Keratinocyte (primary cell): Measurements from ENCODE around the gene MESP2. TPM values are rescaled to one million over a fixed set of nuclear protein-coding genes. Genes with fewer than 3 reads are reported as not detected.
"Not testable (repeated sequence)": the region's sequence is repeated elsewhere in the genome, so short reads cannot be mapped to it uniquely, and the experiment has no call there.

Source experiments
- DNase-seq: peaks from one replicate; pipeline ENCODE4 v3.0.0-alpha.2; 2011; ENCODE audit warnings: low read depth, missing footprints, low spot score
- FAIRE-seq: peaks from 2 replicates; lab custom pipeline; 2011; peaks lifted over from hg19 to GRCh38; lab: Jason Lieb, UNC
- H2AFZ ChIP-seq: 2 replicates; pipeline ENCODE4 v1.6.0; 2012; ENCODE audit warnings: low read length, control low read depth, inconsistent platforms; ENCODE audit not compliant: control insufficient read depth
- H3K27ac ChIP-seq: 2 replicates; pipeline ENCODE4 v1.5.1; 2011; ENCODE audit warnings: low read length; ENCODE audit not compliant: control insufficient read depth, insufficient read depth
- H3K27me3 ChIP-seq: 3 replicates; pipeline ENCODE4 v1.6.0; 2011; ENCODE audit warnings: low read length; ENCODE audit not compliant: control insufficient read depth, insufficient read depth; ENCODE audit errors: extremely low read depth
- H3K36me3 ChIP-seq, 2 experiments: 2 replicates in 1 of 2; 3 replicates in 1 of 2; pipeline ENCODE4 v1.5.1; 2011; ENCODE audit warnings: low read length in 2 of 2, mild to moderate bottlenecking in 1 of 2; ENCODE audit not compliant: control insufficient read depth in 2 of 2, insufficient read depth in 2 of 2; ENCODE audit errors: extremely low read depth in 1 of 2
- H3K4me1 ChIP-seq: 3 replicates; pipeline ENCODE4 v1.5.1; 2011; ENCODE audit warnings: low read length; ENCODE audit not compliant: control insufficient read depth, insufficient read depth; ENCODE audit errors: extremely low read depth
- H3K4me2 ChIP-seq: 3 replicates; pipeline ENCODE4 v1.6.0; 2011; ENCODE audit warnings: low read depth, low read length; ENCODE audit not compliant: control insufficient read depth, insufficient read depth; ENCODE audit errors: extremely low read depth
- H3K4me3 ChIP-seq, 3 experiments: fragments of 200-600 bp in 1 of 3; sonication (generic) in 1 of 3; 2 replicates in 2 of 3; 3 replicates in 1 of 3; pipeline ENCODE4 v1.5.1; 2011 to 2016; ENCODE audit warnings: low read length in 3 of 3, mild to moderate bottlenecking in 3 of 3, control low read depth in 2 of 3, inconsistent platforms in 1 of 3, low read depth in 1 of 3, mixed read lengths in 1 of 3, mixed run types in 1 of 3, moderate library complexity in 1 of 3; ENCODE audit not compliant: control insufficient read depth in 2 of 3, insufficient read depth in 2 of 3; ENCODE audit errors: extremely low read depth in 1 of 3
- H3K79me2 ChIP-seq: 2 replicates; pipeline ENCODE4 v1.6.0; 2012; ENCODE audit warnings: low read length; ENCODE audit not compliant: control insufficient read depth, insufficient read depth
- H3K9ac ChIP-seq: 3 replicates; pipeline ENCODE4 v1.6.0; 2011; ENCODE audit warnings: low read length; ENCODE audit not compliant: control insufficient read depth, insufficient read depth; ENCODE audit errors: extremely low read depth
- H3K9me1 ChIP-seq: 3 replicates; pipeline ENCODE4 v1.6.0; 2011; ENCODE audit warnings: low read length; ENCODE audit not compliant: control insufficient read depth, insufficient read depth; ENCODE audit errors: extremely low read depth
- H3K9me3 ChIP-seq: 2 replicates; pipeline ENCODE4 v1.5.1; 2012; ENCODE audit warnings: low read depth, low read length; ENCODE audit not compliant: control insufficient read depth
- H4K20me1 ChIP-seq: 3 replicates; pipeline ENCODE4 v1.6.0; 2011; ENCODE audit warnings: low read length; ENCODE audit not compliant: control insufficient read depth, insufficient read depth; ENCODE audit errors: extremely low read depth
- EZH2 ChIP-seq: IDR thresholded peaks from one replicate; pipeline ENCODE4 v1.6.1; 2012; ENCODE audit warnings: inconsistent platforms, mild to moderate bottlenecking, low read length, moderate library complexity
- dilution Hi-C: fragments of 300-500 bp; cut with MboI; formaldehyde crosslinking; loops from one replicate; pipeline ENCODE4 v1.7.0; 2020; ENCODE audit warnings: low sequenced_read_pairs; ENCODE audit not compliant: extremely low pct_ligation_motif_present
- polyA plus RNA-seq, 5 experiments: library from polyadenylated mRNA; depleted of rRNA in 3 of 5; stranded (reverse) in 3 of 5; stranded (forward) in 1 of 5; unstranded in 1 of 5; fragments of >200 nt; gene quantifications; 1 replicate in 1 of 5; 2 replicates in 3 of 5; 3 replicates in 1 of 5; pipeline versions ENCODE4 v1.2.1 to v1.2.3, GENCODE V29; 2011 to 2012; ENCODE audit warnings: missing spikeins in 2 of 5, low read depth in 1 of 5, low replicate concordance in 1 of 5
- TF ChIP-seq, protein P1 (sequence below), 3 experiments: IDR thresholded peaks in 1 of 3; conservative IDR thresholded peaks in 1 of 3; optimal IDR thresholded peaks in 1 of 3; 2 replicates in 2 of 3; 3 replicates in 1 of 3; pipeline versions ENCODE3 to v1.5.1; 2011; ENCODE audit warnings: low read length in 3 of 3, mild to moderate bottlenecking in 3 of 3, moderate library complexity in 2 of 3, control low read depth in 1 of 3, inconsistent platforms in 1 of 3; ENCODE audit not compliant: insufficient read depth in 2 of 3; ENCODE audit errors: extremely low read depth in 1 of 3

MESP2 gene
- polyA plus RNA-seq, 1 donor (not counting 4 experiments of a cell fraction or from before 2014, with no cell fraction given): 0.39 TPM

DNA sequence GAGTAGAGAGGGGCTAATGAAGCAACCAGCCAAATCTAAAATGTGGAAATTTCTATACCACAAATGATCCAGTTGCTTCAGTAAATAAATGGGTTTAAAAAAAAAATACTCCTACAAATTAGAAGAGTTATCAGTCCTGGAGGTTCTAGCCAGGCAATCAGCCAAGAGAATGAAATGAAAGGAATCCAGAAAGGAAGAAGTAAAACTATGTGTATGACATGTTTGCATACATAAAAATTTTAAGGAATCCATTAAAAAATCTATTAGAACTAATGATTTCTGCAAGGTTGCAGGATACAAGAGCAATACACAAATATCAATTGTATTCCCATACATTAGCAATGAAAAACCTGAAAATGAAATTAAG, 9.6 kb downstream of the MESP2 start:
- no peak for FAIRE-seq
- Histone ChIP-seq H3K27me3 (no peaks in the 10 kb centered on the region), H3K9me1 (peaks cover 2% of the 10 kb centered on the region), H3K79me2 (no peaks in the 10 kb centered on the region), H3K9me3 (no peaks in the 10 kb centered on the region), H3K4me1 (peaks cover 23% of the 10 kb centered on the region), H3K4me3 (no peak overlapping the region), H3K4me2 (no peak overlapping the region), H3K36me3 (no peaks in the 10 kb centered on the region), H4K20me1 (no peaks in the 10 kb centered on the region), H3K9ac (no peak overlapping the region), H2AFZ (no peak overlapping the region), H3K27ac (no peak overlapping the region)
- no peak for TF ChIP-seq EZH2
- TF ChIP-seq, protein P1, sequence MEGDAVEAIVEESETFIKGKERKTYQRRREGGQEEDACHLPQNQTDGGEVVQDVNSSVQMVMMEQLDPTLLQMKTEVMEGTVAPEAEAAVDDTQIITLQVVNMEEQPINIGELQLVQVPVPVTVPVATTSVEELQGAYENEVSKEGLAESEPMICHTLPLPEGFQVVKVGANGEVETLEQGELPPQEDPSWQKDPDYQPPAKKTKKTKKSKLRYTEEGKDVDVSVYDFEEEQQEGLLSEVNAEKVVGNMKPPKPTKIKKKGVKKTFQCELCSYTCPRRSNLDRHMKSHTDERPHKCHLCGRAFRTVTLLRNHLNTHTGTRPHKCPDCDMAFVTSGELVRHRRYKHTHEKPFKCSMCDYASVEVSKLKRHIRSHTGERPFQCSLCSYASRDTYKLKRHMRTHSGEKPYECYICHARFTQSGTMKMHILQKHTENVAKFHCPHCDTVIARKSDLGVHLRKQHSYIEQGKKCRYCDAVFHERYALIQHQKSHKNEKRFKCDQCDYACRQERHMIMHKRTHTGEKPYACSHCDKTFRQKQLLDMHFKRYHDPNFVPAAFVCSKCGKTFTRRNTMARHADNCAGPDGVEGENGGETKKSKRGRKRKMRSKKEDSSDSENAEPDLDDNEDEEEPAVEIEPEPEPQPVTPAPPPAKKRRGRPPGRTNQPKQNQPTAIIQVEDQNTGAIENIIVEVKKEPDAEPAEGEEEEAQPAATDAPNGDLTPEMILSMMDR (optimal IDR thresholded peaks at IDR 0.05 in 1 of 3, IDR thresholded peaks at IDR 0.05 in 1 of 3, conservative IDR thresholded peaks at IDR 0.05 in 1 of 3; ENCODE audit: extremely low read depth in 1 of 3, insufficient read depth in 2 of 3, low read length in 3 of 3): no peak
- no peak for DNase-seq
- dilution Hi-C loops: no loop called here

DNA sequence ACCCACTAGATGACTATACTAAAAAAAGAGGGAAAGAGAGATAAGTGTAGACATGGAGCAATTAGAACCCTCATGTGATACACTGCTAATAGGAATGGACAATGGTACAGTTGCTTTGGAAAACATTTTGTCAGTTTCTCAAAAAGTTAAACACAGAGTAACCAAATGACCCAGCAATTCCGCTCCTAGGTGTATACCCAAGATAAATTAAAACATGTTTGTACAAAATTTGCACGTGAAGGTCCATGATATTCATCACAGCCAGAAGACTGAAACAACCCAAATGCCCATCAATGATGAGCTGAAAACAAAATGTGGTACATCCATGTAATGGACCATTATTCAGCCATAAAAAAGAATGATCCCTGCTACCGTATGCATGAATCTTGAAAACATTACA, 11.8 kb downstream of the MESP2 start:
- no peak for TF ChIP-seq EZH2
- TF ChIP-seq, protein P1 (optimal IDR thresholded peaks at IDR 0.05 in 1 of 3, IDR thresholded peaks at IDR 0.05 in 1 of 3, conservative IDR thresholded peaks at IDR 0.05 in 1 of 3; ENCODE audit: extremely low read depth in 1 of 3, insufficient read depth in 2 of 3, low read length in 3 of 3): no peak
- Histone ChIP-seq H3K9me3 (no peaks in the 10 kb centered on the region), H3K4me2 (no peak overlapping the region), H4K20me1 (no peaks in the 10 kb centered on the region), H3K36me3 (no peaks in the 10 kb centered on the region), H3K4me1 (peaks cover 3% of the 10 kb centered on the region), H3K27me3 (no peaks in the 10 kb centered on the region), H3K4me3 (no peak overlapping the region), H3K9ac (no peak overlapping the region), H3K9me1 (peaks cover 1% of the 10 kb centered on the region), H2AFZ (no peak overlapping the region), H3K27ac (no peak overlapping the region), H3K79me2 (no peaks in the 10 kb centered on the region)
- dilution Hi-C loops: no loop called here
- DNase-seq (no peak), FAIRE-seq (no peak)

DNA sequence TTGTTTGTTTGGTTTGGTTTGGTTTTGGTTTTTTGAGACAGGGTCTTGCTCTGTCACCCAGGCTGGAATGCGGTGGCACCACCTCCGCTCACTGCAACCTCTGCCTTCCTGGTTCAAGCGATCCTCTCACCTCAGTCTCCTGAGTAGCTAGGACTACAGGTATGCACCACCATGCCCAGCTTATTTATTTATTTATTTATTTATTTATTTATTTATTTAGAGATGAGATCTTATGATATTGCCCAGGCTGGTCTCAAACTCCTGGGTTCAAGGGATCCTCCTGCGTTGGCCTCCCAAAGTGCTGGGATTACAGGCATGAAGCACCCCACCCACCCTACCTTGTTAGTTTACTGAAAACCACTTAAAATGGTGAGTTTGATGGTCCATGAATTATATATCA, 12.5 kb downstream of the MESP2 start:
- DNase-seq, dilution Hi-C loops, H4K20me1 ChIP-seq, H3K27me3 ChIP-seq, H3K9me3 ChIP-seq, H3K4me2 ChIP-seq, H3K36me3 ChIP-seq, H3K79me2 ChIP-seq, H3K27ac ChIP-seq, H3K9me1 ChIP-seq, FAIRE-seq, H2AFZ ChIP-seq, H3K4me3 ChIP-seq, H3K4me1 ChIP-seq, H3K9ac ChIP-seq: not testable (repeated sequence)
